Melanocyte of skin (primary cell): ENCODE results near the gene PARPBP. TPM values are rescaled to one million over a fixed set of nuclear protein-coding genes. Genes with fewer than 3 reads are reported as not detected.

Experiments
- small RNA-seq, 2 donors: library from RNA; depleted of rRNA; stranded (forward); fragments of <200 nt; gene quantifications; one replicate each; pipeline ENCODE3, GENCODE V24; 2012
- total RNA-seq, 2 donors: library from RNA; depleted of rRNA; stranded (reverse); fragments of >200 nt; gene quantifications; 2 replicates each; pipeline ENCODE4 v1.2.3, GENCODE V29; 2012

The PARPBP gene, protein sequence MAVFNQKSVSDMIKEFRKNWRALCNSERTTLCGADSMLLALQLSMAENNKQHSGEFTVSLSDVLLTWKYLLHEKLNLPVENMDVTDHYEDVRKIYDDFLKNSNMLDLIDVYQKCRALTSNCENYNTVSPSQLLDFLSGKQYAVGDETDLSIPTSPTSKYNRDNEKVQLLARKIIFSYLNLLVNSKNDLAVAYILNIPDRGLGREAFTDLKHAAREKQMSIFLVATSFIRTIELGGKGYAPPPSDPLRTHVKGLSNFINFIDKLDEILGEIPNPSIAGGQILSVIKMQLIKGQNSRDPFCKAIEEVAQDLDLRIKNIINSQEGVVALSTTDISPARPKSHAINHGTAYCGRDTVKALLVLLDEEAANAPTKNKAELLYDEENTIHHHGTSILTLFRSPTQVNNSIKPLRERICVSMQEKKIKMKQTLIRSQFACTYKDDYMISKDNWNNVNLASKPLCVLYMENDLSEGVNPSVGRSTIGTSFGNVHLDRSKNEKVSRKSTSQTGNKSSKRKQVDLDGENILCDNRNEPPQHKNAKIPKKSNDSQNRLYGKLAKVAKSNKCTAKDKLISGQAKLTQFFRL
- total RNA-seq = 10 to 100 TPM; 12.7 to 29.3 TPM

DNA sequence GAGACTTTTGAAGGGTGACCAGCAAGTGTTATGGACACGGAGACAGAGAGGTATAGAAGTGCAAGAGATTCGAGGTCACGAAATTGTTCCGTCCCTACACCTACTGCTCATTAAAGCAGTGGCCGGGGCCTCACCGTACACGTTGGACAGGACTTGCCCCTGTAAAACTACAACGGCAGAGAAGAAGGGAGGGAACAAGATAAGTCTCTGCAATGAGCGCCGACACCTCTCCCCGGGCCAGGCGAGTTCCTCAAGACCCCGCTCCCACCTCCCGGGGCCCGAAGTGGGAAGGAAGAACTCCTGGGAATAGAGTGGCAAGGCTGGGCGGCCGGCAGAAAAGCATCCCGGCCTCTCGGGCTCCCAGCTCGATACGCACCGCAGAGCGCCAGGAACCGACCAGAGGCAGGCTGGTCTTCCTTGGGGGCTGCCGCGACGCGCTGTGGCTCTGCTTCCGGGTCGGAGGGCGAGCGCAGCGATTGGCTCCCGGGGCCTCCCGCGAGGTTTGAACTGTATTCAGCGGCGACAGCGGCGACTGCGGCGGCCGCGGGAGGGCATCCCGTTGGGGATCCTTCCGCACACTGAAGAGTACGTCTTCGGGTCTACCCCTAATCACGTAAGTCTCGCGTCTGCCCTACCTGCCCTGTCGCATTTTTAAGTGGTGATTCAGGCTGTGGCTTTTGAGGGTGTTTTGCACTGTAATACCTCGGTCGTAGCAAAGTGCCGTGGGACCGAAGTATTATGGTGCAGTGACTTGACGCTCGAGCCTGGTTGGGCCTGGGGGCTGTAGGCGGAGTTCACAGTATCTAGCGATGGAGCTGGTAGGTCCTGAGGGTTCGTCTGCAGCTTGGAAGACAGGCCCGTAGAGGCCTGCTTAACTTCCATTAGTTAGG, at the start of gene PARPBP, which contains the start of gene NUP37:
Gene PARPBP, plus strand, starts transcription at position 510 of the 890 bp plus-strand sequence. CDS start 3,706 bp downstream, outside the sequence.
Gene NUP37, minus strand, starts transcription at position 441 of the 890 bp plus-strand sequence. CDS start 1,596 bp downstream, outside the sequence.

DNA sequence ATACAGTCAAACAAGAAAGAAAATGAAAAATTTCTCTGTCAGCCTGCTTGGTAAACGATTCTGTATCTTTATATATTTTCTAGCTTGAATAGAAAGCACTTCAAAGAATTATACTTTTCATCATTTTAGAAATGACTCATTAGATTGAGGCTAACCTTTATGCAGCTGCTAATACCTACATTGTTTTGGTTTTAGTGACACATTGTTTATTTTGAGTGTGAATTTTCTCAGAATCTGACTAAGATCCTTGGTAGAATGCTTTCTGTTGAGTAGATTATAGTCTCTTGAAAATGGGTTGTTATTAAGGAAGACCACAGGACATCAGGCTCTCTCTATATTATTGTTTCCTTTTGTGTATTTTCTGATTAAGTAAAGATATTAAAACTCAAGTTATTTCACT, 77.8 kb downstream of the PARPBP start, which contains the start of gene PMCH:
Gene PMCH, minus strand, starts transcription at position 45 of the 400 bp plus-strand sequence. CDS start 63 bp downstream, outside the sequence.

Small RNA genes lying within 50 kb of the gene (small RNA-seq; reads per million reads assigned to genes)
- 0 reads per million in 2 donors for gene RN7SL793P

Other genes with a start within 250 kb of the PARPBP start
- 10 to 100 TPM in 1 of 2 donors, 1 to 10 TPM in 1; 7.3 to 38.5 TPM for gene DRAM1, start 242.6 kb upstream of the PARPBP start, total RNA-seq
- gene WASHC3, start 58.2 kb upstream of the PARPBP start, total RNA-seq = 10 to 100 TPM; 63.9 to 68.8 TPM
- 10 to 100 TPM; 22.4 to 49.3 TPM for gene NUP37, start 69 bp upstream of the PARPBP start, total RNA-seq
- gene PMCH, start 77.7 kb downstream of the PARPBP start, total RNA-seq = under 1 TPM in 1 of 2 donors, not detected in 1; 0.34 TPM